Bronchial epithelial cell (primary cell): ENCODE measurements around the gene AMACR. TPM values are rescaled to one million over a fixed set of nuclear protein-coding genes. Genes with fewer than 3 reads are reported as not detected.

Source experiments
- DNase-seq: peaks from one replicate; pipeline ENCODE4 v3.0.0-alpha.2; 2010; ENCODE audit warnings: low read depth
- FAIRE-seq: peaks from 2 replicates; lab custom pipeline; 2011; peaks lifted over from hg19 to GRCh38; lab: Jason Lieb, UNC
- H3K27me3 ChIP-seq: 2 replicates; pipeline ENCODE4 v1.5.1; 2011; ENCODE audit warnings: low read length; ENCODE audit not compliant: control insufficient read depth, insufficient read depth
- H3K36me3 ChIP-seq: 2 replicates; pipeline ENCODE4 v1.5.1; 2011; ENCODE audit warnings: low read length; ENCODE audit not compliant: control insufficient read depth, insufficient read depth
- H3K4me3 ChIP-seq: 2 replicates; pipeline ENCODE4 v1.5.1; 2011; ENCODE audit warnings: mild to moderate bottlenecking, low read depth, low read length, control low read depth
- total RNA-seq: library from RNA; depleted of rRNA; stranded (reverse); fragments of >200 nt; gene quantifications from 2 replicates; pipeline ENCODE4 v1.2.1, GENCODE V29; 2014
- TF ChIP-seq, protein P1 (sequence below): IDR thresholded peaks from 2 replicates; pipeline ENCODE4 v1.5.1; 2011; ENCODE audit warnings: mild to moderate bottlenecking, moderate library complexity, low read length, control low read depth, inconsistent platforms; ENCODE audit not compliant: insufficient read depth, severe bottlenecking

AMACR gene
- total RNA-seq, 1 donor from 2014 or later: 6.3 TPM

DNA sequence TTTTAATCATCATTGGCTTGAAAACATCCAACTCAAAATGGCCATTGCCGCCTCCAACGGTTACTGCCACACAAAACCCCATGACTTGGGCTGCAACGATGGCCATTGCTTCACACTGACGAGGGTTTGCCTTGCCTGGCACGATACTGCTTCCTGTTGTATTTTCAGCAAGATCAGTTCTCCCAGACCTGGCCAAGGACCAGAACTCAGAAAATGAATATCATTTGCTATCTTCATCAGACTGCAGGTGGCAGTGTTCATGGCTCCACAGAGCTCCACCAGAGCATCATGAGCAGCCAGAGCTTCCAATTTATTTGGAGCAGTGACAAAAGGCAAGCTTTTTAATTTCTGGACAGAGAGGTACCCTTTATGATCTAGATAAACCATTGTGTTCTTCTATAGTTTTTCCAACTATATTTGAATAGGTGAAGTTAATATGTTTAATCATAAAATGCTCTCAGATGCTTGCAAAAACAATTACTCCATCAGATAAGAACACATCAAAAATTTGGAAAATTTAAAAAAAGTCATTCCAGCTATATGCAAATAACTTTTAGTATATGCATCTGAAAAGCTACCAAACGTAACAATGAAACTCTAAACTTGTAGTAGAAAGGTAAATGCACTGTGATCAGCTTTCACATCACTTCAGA, 10.4 kb downstream of the AMACR start:
- FAIRE-seq (no peak), DNase-seq (peak; percentile 70)
- H3K36me3 ChIP-seq: no peaks in the 10 kb centered on the region
- no peaks in the 10 kb centered on the region for H3K27me3 ChIP-seq
- TF ChIP-seq, protein P1, sequence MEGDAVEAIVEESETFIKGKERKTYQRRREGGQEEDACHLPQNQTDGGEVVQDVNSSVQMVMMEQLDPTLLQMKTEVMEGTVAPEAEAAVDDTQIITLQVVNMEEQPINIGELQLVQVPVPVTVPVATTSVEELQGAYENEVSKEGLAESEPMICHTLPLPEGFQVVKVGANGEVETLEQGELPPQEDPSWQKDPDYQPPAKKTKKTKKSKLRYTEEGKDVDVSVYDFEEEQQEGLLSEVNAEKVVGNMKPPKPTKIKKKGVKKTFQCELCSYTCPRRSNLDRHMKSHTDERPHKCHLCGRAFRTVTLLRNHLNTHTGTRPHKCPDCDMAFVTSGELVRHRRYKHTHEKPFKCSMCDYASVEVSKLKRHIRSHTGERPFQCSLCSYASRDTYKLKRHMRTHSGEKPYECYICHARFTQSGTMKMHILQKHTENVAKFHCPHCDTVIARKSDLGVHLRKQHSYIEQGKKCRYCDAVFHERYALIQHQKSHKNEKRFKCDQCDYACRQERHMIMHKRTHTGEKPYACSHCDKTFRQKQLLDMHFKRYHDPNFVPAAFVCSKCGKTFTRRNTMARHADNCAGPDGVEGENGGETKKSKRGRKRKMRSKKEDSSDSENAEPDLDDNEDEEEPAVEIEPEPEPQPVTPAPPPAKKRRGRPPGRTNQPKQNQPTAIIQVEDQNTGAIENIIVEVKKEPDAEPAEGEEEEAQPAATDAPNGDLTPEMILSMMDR: peak; percentile 69
- no peak overlapping the region for H3K4me3 ChIP-seq

DNA sequence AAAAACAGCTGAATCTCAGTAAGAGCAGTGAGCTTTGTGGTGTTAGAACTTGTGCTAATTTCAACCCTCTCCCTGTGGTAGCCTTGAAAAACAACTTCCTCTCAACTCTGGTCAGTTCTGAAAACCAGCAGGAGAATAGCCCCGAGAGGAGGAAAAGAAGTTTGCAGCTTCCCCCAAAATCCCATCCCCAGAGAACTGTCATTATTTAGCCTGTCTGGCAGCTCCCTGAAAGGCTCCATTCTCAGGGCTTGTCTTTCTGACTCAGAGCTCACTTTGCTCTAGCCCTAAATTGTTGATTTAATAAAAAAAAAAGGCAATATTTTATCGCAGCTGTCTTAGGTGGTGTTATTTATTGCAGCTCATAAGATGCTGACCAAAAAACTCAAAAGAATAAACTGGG, 12.0 kb downstream of the AMACR start:
- H3K36me3 ChIP-seq: no peaks in the 10 kb centered on the region

DNA sequence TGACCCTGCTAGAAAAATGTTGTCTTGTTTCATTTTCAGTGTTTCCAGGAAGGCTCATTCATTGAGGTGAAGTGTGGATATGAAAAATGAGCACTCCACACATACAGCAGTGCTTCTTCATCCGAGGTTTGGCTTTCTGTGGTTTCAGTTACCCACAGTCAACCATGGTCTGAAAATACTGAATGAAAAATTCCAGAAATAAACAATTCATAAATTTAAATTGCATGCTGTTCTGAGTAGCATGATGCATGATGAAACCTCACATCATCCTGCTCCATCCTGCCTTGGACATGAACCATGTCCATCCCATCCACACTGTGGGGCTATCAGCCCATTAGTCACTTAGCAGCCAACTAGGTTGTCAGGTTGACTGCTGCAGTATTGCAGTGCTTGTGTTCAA, 13.0 kb downstream of the AMACR start:
- no peaks in the 10 kb centered on the region for H3K36me3 ChIP-seq
- FAIRE-seq (no peak), DNase-seq (peak; percentile 35)
- TF ChIP-seq, protein P1: no peak
- H3K4me3 ChIP-seq: no peak overlapping the region
- no peaks in the 10 kb centered on the region for H3K27me3 ChIP-seq

More for the DNA sequence above, 12.0 kb downstream of the AMACR start:
- no peak for DNase-seq
- H3K4me3 ChIP-seq: no peak overlapping the region
- TF ChIP-seq, protein P1: no peak
- no peaks in the 10 kb centered on the region for H3K27me3 ChIP-seq
- FAIRE-seq: no peak

DNA sequence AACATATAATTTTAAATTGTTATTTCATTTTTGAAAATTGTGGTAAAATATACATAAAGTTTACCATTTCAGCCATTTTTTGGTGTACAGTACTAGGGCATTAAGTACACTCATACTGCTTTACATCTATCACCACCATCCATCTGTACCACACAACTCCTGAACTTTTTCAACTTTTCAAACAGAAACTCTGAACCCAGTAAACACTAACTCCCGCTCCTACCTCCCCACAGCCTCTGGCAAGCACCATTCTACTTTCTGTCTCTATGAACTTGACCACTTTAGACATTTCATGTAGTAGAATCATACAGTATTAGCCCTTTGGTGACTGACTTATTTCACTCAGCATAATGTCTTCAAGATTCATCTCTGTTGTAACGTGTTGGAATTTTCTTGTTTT, 15.0 kb downstream of the AMACR start:
- DNase-seq: no peak
- no peak for FAIRE-seq
- TF ChIP-seq, protein P1: no peak
- Histone ChIP-seq H3K27me3 (no peaks in the 10 kb centered on the region), H3K4me3 (no peak overlapping the region), H3K36me3 (no peaks in the 10 kb centered on the region)

DNA sequence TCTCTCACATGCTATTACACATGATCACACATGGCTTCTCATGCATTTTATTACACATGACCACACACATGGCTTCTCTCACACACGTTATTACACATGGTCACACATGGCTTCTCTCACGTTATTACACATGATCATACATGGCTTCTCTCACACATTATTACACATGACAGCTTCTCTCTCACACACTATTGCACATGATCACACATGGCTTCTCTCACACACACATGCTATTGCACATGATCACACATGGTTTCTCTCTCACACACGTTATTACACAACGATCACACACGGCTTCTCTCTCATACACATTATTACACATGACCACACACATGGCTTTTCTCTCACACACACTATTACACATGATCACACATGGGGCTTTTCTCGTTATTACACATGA, 22.4 kb downstream of the AMACR start:
- TF ChIP-seq, protein P1: no peak
- FAIRE-seq (peak; percentile 93), DNase-seq (no peak)
- no peak overlapping the region for H3K4me3 ChIP-seq
- no peaks in the 10 kb centered on the region for H3K36me3 ChIP-seq
- H3K27me3 ChIP-seq: peaks cover 2% of the 10 kb centered on the region

DNA sequence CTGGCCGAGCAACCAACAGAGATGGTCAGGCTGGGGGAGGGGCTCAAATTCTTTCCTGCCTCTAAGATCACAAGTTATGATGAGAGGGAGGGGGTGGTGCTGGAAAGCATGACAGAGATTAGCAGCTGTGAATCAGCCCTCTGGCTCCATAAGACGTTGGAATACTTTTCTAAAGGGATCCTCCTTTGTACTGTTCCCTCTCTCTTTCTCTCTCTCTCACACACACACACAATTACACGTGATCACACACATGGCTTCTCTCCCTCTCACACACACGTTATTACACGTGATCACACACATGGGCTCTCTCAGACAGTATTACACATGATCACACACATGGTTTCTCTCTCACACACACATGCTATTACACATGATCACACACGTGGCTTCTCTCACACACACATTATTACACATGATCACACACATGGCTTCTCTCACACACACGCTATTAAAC, 23.2 kb downstream of the AMACR start, which contains the start of gene SLC45A2:
Gene SLC45A2, minus strand, starts transcription at position 23 of the 454 bp plus-strand sequence. CDS start 110 bp downstream, outside the sequence.
- TF ChIP-seq, protein P1: no peak
- no peak for DNase-seq
- H3K4me3 ChIP-seq: no peak within 1 kb of the TSS
- peaks cover 2% of the 10 kb centered on the region for H3K27me3 ChIP-seq
- H3K36me3 ChIP-seq: no peaks in the 10 kb centered on the region
- FAIRE-seq: no peak
